Astrocyte of the hippocampus (primary cell): Measurements from ENCODE around the gene CASP10.

ENCODE experiments used
- DNase-seq: peaks from one replicate; pipeline ENCODE4 v3.0.0; 2011; ENCODE audit warnings: low read depth, low spot score

CASP10 gene

DNA sequence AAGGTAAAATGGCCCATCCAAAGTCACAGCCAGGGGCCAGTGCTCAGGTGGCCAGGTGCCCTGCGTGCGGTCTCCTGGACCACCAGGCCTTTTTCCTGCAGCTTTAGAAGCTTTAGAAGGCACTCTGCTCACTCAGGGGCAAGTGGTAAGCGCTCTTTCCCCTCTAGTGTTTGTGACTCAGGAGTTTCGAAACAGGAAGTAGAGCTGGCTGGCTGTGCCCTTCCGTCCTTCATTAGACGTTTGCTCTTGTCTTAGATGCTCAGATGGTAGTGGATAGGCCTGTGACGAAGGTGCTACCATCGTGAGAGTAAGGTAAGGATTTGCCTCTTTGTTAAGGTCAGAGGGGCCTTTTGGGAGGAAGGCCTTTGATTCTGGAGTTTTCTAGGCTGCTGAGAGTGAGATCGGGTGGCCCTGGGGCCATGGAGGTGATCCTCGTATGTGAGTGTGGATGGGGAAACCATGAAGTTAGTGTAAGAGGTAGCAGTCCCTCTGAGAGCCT is 77.4 kb downstream of the CASP10 start, which contains the start of gene CASP8:
CASP8 (plus strand) TSS at position 235 of the 499 bp plus-strand sequence. CDS start 5,951 bp downstream, outside the sequence.
- DNase-seq: no peak

DNA sequence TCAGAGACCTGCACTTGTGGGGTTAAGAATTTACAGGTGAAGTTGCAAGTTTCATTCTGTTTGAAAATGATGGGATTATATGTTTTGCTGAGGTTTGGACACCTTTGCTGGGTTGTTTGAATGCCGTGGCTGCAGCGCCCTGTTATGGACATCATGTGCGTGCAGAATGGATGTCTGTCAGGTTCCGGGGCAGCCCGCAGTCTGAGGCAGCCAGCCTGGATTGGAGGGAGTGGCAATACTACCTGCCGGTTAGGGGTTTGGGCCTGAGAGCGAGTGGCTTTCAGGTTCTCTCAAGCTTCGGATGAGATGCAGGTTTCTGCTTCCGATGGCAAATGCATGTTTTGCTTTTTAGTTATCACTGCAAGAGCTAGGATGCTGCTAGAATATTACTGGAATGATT is 78.5 kb downstream of the CASP10 start:
- DNase-seq: no peak

DNA sequence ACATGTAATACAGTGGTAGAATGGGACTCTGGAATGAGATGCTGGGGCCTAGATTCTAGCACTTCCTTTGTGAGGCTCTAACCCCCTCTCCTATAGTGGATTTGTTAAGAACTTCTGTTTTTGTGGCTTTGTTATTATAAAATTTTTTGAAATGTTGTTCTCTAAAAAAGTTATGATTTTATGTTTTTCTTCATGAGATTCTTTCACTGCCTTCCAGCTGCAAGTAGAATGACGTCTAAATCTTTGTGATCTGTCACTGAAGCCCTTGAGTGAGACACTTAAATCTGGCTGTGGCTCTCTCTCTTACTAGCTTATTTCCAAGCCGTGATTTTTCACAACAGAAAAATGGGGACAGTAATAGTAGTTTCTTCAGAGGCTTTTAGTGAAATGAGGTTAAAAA is 79.0 kb downstream of the CASP10 start:
- DNase-seq: no peak

DNA sequence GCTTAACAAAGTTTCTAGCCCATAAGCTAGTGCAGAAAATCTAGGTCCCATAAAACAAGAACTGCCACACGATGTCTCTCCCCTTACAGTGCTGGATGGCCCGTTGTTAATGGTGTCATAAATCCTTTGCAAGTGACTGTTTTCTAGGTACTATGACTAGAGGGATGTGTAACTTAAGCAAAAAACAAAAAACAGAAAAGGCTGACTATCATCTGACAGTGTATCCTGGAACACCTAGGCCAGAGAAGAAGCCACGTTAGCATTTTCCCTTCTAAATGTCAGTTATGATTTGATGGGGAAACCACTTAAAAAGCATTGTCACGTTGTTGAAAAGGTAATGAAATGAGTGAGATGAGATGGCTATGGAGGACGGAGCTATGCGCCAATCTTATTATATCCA is 79.8 kb downstream of the CASP10 start:
- no peak for DNase-seq

DNA sequence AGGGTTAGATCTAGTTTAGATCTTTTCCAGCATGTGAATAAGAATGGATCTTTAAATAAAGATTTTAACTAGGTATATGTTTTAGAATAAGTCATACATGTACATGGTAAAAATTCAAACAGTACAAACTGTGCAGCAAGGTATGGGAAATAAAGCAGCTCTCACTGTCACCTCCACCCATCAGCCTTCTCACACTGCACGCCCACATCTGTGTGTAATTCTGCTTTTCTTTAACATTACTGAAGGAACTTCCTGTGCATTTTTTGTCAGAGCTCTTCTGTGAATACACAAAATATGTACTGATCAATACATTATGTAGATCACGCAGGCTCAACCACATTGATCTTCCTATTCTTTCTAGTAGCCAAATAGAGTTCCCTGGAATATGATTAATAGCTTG is 80.8 kb downstream of the CASP10 start:
- no peak for DNase-seq

DNA sequence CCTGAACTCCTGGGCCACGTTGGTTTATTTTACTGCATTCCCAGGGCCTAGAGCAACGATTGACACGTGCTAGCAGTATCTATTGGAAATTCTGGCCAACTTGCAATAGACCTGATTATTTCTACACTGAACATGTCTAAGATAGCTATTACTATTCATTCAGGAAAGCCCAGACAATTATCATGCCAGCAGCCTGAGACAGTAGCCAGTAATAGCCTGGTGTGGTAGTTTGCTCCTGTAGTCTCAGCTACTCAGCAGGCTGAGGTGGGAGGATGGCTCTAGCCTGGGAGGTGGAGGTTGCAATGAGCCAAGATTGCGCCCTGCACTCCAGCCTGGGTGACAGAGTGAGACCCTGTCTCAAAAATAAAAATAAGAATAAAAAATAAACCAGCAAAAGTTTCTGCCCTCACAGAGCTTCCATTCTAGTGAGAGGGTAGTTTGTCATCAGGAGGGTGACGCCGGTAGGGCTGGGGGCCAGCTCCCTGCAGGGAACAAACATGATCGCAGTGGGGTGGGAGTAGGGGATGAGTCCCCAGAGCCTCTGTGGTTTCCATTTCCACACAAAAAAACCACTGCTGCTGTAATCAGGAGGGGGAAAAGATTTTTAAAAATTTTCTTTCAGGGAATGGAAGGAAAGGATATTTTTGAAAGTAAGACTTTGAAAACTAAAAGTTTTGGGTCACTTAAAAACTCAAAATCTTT is 81.7 kb downstream of the CASP10 start:
- DNase-seq: no peak

DNA sequence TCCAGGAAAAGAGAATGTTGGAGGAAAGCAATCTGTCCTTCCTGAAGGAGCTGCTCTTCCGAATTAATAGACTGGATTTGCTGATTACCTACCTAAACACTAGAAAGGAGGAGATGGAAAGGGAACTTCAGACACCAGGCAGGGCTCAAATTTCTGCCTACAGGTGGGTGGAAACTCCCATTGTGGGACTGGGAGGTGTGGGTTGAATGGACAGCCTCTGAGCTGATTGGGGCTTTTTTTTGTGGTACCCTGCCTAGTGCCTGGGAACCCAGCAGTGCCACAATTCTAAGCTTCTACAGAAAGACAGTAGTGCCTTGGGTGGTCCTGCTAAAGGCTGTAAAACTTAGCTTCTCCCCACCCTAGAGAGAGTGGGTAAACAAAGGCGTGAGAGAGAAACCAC is 83.7 kb downstream of the CASP10 start:
- no peak for DNase-seq

DNA sequence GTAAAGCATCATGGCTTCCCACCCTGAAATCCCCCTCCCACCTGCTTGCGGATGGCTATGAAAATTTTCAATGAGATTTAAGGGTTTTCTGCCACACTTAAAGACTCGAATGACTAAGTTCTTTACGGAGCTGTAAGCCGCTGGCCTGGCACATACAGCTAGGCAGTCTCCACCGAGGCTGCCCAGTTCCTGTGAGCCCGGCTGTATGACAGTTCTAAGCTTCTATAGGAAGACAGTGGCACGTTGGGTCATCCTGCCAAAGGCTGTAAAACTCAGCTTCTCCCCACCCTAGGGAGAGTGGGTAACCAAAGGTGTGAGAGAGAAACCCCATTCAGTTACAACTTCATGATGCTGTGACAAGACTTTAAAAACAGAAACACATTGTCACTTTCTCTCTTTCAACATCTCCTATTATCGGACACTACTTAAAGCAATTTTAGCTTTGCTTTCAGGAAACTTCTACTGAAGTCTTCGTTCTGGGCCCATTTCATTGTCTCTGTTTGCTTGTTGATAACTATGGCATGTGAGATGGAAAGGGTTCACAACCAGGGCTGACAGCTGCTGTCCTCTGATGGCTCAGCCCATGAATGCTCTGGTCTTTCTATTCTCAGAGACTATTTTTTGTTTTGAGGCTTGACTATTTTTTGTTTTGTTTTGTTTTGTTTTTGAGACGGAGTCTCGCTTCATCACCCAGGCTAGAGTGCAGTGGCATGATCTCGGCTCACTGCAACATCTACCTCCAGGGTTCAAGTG is 84.5 kb downstream of the CASP10 start:
- no peak for DNase-seq

DNA sequence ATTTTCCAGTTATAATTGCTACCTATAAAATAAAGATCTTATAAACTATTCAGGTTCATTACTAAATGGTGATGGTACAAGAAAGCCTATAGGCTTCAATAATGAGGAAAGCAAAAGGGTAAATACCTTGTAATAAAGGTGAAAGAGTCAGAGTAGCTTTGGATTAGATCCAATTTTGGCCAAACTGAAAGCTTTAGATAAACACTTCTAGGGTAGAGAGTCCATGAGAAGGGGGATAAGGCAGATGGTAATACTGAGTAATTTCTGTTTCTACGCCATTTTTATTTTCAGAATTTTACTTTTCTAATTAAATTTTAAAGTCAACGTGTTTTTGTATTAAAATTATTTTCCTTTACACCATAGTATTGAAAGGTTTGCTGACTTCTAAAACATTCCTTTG is 86.8 kb downstream of the CASP10 start:
- DNase-seq: no peak

DNA sequence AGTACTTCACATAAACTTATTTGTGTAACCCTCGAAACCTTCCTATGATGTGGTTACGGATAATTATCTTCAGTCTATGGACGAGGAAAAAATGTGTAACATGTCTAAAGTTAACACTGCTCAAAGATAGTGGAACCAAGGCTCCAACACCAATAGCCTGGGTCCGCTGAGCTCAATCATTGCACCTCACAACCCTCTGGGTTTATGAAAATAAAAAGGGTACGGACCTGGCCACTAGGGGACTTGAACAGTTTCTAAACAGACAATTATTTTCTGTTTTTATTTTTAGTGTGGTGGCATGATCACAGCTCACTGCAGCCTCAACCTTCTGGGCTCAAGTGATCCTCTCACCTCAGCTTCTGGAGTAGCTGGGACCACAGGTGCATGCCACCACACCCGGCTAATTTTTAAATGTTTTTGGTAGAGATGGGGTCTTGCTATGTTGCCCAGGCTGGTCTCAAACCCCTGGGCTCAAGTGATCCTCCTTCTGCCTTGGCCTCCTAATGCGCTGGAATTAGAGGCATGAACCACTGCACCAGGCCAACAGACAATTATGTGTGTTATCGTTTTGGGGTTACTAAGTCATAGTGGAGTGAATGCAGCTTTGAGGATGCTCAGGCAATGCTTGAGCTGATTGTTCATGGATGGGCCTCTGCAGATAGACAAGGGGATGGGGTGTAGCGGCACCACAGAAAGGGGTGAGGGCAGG is 87.5 kb downstream of the CASP10 start:
- DNase-seq: no peak

DNA sequence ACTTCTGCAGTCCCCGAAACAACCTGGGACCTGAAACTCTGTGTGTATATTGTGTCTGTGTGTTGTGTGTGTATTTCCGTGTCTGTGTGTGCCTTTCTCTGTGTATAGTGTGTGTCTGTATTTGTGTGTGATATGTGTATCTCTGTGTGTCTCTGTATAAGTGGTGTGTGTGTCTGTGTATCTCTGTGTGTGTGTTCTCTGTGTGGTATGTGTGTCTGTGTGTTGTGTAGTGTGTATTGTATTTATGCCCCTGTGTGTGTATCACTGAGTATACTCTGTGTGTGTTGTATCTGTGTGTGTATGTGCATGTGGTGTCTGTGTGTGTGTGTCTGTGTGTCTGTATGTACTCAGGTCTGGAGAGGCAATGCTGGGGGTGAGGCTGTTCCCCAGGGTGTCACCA is 89.0 kb downstream of the CASP10 start:
- DNase-seq: no peak

DNA sequence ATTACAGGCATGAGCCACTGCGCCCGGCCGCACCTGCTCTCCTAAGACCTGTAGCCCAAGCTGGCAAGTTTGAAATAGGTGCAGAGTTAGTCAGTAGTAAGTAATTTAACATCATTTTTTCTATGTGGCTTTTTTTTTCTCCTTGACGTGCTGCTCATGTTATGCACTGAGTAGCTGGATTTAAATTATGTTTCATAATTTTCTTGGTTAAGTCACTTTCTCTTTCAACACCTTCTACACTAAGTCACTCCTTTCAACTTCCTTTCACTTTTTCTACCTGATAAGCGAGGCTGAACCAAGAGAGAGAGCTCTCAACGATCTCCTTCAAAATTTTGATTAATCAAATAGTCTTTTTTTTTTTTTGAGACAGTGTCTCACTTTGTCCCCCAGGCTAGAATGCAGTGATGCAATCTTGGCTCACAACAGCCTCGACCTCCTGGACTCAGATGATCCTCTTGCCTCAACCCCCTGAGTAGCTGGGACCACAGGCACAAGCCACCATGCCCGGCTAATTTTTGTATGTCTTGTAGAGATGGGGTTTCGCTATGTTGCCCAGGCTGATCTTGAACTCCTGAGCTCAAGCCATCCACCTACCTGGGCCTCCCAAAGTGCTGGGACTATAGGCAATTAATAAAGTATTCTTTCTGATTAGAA is 90.5 kb downstream of the CASP10 start:
- no peak for DNase-seq

DNA sequence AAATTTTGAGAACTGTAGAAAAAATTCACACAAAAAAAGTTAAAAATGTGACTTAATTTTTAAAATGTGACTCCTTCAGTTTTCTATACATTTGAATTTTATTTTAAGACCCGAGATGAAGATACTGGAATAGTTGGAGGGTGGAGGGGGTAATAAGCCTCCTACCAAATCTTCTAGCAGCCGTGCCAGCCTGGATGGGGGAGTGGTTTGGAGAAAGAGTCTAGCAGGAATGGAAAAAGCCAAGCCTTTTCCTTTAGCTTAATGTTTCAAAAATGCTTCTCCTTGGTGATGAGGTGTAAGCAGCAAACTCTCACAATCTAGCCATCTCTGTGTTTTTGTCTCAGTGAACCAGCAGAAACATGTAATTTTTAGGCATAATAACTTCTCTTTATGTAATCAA is 92.1 kb downstream of the CASP10 start:
- no peak for DNase-seq

DNA sequence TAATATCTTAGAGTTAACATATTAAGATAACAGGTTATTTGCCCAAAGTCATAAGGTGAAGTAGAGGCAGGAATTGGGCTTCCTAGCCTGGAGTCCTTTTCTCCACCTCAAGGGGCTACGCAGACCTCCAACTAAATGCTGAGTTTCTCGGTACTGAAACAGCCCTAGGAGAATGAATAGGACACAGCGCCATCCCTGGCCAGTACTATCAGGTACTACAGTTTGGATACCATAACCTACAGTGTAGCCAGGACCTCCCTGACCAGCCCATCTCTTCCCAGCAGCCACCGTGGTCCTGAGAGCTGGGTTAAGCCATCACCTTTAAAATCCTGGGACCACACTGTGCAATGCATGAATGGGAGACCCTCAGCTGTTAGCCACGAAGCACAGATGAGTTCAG is 93.0 kb downstream of the CASP10 start:
- DNase-seq: no peak

DNA sequence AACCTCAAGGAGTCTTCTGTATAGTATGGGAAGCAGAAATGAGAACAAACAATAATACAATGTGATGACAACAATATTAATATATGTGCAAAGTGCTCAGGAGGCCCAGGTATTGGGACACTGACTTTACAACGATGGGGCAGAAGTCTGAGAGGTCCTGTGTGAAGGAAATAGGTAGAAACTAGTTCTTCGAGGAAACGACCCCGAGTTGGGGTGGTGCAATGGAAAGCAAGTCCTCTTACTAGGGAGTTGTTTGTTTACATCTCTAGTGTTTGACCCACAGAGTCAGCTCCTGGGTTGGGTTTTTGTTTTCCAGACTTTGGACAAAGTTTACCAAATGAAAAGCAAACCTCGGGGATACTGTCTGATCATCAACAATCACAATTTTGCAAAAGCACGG is 93.6 kb downstream of the CASP10 start:
- DNase-seq: no peak
